DMS79 (cell line): ENCODE data around the gene RNMT.
"Not testable (repeated sequence)": the region's sequence is repeated elsewhere in the genome, so short reads cannot be mapped to it uniquely, and the experiment has no call there.

Experiments used
- DNase-seq: peaks from one replicate; lab custom pipeline; 2025; lab: John Stamatoyannopoulos, UW

Gene RNMT

GRCh38 chr18:13745696-13746095 lies 19.2 kb downstream of the RNMT start:
- DNase-seq = no peak

DNA sequence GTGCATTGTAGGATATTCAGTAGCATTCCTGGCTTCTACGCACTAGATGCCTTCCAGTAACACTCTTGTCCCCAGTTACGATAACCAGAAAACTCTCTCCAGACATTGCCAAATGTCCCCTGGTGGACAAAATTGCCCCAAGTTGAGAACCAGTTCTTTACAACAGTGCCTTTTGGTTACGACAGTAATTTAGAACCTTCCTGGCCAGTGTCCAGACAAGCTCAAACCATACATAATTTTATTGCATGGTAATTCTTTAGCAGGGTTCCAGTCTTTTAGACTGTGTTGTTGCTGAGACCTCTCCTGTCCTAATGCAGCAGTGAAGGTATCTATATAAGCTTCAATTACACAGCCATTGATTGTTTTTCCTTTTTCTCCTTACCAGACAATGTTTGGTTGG lies 20.2 kb downstream of the RNMT start:
- no peak for DNase-seq

GRCh38 chr18:13751599-13751998 lies 25.1 kb downstream of the RNMT start:
- DNase-seq = not testable (repeated sequence)

DNA sequence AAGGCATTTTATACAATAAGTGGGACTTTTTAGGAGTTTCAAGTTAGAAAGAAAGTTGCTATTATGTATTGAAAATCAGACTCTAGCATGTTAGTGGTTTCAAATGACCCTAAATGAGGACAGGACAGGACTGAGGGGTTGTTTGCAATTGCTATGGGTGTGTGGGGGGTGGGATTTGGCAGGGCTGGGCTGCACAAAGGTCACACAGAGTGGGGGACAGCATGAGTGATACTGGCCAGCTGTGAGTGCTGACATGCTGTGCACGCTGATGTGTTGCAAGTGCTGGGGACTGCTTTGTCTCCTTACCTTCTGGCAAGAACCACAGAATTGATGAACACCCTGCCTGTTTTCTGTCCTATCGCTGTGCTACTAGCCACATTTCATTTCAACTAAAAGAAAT lies 29.8 kb downstream of the RNMT start:
- DNase-seq = no peak

GRCh38 chr18:13756671-13757070 lies 30.2 kb downstream of the RNMT start:
- DNase-seq = no peak

DNA sequence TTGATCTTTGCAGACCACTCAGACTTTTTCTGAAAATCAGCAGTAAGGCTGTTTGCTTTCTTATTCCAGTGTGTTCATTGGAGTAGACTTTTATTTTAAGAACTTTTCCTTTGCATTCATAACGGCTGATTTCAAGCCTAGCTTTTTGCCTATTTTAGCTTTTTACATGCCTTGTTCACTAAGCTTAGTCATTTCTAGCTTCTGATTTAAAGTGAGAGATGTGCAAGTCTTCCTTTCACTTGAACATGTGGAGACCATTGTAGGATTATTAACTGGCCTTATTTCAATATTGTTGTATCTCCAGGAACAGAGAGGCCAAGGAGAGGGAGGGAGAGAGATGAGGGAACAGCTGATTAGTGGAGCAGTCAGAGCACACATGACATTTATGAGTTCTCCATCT lies 32.1 kb downstream of the RNMT start:
- no peak for DNase-seq

DNA sequence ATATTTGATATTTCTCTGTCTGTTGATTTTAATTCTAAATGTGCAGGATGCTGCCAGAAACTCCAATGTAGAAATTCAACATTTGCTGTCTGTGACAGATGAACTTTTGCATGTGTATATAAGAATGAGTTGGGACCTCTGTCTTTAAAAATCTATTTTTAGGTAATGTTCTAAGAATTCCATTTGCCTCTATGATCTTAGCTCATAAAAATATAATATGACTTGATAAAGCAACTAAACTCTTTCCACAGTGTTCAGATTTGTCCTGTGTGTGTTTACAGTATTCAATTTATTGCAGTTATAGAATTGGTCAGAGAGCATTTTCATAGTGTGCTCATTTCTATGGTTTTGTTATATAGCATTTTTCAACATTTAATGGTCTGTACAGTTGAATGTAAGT lies 33.6 kb downstream of the RNMT start:
- no peak for DNase-seq

DNA sequence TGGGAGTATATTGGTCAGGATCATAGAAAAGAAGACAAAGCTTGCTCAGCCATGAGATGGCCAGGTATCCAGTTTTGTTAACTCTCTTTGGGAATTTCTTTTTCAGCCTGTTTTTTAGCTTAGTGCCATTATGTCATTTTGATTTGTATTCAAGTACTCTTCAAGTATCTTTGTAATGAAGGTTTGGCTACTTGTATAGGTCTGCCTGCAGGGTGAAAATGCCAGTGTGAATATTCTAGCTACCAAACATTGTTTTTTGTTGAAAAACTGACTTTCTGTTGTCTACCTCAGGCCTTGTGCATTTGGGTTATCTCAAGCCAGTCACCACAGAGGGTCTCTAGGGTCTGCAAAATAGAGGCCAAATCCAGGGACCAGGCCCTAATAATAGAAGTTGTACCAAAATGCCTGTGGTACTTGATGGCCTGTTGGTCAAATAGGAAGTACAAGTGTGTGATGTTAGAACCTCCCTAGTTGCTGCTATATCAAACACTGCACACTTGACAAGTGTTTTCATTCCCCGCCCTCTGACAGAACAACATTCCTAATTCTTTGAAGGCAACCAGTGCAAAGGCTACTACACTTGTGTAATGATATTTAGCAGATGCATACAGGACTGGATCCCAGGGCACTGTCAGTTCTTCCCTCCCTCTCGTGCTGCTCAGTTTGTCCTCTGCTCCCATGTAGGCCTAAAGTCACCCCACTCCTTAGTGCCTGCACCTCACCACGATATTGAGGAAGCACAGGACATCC lies 36.4 kb downstream of the RNMT start:
- DNase-seq = no peak

GRCh38 chr18:13775058-13775457 lies 48.6 kb downstream of the RNMT start:
- DNase-seq = no peak

DNA sequence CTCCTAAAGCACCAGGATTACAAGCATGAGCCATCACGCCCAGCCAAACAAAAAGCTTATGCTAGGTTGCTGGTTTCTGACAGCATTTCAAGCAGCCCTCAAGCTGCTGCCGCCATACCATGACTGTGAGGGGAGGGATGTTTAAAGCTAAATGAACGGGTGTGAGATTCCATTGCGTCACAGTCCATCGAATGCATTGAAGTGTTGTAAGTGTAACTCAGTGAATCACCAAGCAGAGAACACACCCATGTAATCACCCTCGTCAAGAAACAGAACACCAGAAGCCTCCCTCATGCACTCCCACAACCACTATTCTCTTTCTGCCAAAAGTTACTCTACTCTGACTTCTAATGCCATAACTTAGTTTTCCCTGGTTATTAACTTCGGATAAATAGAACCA lies 64.7 kb downstream of the RNMT start:
- DNase-seq = no peak

GRCh38 chr18:13793819-13794218 lies 67.3 kb downstream of the RNMT start:
- no peak for DNase-seq

DNA sequence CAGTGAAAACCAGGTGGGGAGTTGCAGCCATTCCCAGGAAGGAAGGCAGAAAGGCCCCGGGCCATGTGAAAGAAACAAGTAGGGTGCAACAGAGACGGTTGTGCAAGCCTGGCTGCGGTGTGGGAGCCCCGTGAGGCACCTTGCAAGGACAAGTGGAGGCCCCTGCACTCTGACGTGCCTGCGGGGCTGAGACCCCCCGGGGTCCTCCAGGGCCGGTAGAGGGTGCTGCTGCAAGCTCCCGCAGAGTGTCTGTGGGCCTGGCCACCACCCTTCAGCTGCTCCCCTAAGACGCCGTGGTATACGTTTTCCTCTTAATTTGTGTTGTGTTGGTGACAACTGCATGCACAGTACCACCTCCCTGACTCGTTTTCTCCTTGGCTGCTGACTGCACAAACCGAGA lies 70.0 kb downstream of the RNMT start:
- DNase-seq = no peak

GRCh38 chr18:13797157-13797611 lies 70.7 kb downstream of the RNMT start:
- DNase-seq = no peak

DNA sequence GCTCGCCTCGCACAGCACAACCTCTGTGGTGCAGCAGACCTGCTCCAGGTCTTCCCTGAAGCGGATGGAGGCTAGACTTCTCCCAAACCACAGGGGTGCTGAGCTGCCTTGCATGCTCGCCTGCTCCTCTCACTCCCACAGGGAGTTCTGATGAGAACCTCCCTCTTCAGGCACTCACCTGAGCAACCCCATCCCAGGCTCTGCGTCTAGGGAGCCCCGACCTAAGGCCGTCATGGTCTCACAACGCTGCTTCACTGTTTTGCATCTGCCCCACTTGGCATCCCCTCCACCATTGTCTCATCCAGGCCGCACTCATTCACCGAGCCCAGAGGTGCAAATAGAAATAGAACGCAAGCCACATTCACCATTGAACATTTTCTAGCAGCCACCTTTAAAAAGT lies 72.9 kb downstream of the RNMT start:
- DNase-seq = no peak

GRCh38 chr18:13800505-13801259 lies 74.2 kb downstream of the RNMT start:
- peak; percentile 48 for DNase-seq

DNA sequence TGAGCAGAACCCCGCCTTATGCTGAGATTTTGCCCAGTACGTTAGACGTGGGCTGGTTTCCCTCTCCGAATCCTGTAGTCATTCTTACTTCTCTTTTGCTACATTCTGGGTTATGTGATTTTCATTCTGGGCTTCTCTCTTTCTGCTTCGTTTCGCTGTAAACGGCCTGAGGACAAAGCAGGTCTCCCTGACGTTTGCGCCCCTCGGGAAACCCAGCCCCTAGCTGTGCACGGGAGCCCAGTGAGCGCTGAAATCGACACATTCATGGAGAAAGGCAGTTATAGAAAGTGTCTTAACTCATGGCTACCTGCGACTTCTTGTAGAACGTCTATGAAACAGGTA lies 74.8 kb downstream of the RNMT start:
- no peak for DNase-seq

DNA sequence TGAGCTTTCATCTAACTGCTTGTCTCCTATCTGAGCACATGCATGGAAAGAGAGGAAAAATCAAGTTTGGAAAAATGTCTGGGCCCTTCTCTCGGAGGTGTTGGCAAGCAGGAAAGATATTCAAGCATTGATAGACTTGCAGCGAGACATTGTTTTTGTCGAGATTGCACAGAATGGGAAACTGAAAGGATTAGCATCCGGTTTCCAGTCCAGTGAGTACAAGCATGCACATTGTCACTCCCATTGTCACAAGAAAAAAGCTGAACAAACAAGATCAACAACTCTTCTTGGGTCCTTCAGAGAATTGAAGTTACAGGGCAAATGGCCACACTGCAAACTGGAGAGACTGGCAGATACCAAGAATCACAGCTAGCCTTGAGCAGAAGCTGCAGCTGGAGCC lies 77.8 kb downstream of the RNMT start:
- DNase-seq = peak; percentile 47

GRCh38 chr18:13808294-13809042 lies 82.0 kb downstream of the RNMT start:
- DNase-seq = no peak

DNA sequence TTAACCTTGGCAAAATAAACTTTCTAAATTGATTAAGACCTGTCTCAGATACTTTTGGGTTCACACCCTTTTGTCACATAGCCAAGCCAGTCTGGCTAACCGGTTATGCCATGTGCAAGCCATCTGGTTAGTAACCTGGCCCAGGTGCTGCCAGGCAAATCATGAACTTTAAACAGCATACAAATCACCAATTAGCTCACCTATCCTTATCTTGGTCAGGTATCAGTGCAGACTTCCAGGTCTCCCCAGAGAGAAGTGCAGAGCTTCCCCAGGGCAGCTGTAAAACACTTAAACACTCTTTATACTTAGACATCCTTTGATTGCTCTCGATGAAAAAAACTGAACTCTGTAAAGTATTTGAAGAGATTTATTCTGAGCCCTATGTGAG lies 82.6 kb downstream of the RNMT start:
- DNase-seq = no peak

GRCh38 chr18:13809531-13810255 lies 83.2 kb downstream of the RNMT start:
- no peak for DNase-seq

DNA sequence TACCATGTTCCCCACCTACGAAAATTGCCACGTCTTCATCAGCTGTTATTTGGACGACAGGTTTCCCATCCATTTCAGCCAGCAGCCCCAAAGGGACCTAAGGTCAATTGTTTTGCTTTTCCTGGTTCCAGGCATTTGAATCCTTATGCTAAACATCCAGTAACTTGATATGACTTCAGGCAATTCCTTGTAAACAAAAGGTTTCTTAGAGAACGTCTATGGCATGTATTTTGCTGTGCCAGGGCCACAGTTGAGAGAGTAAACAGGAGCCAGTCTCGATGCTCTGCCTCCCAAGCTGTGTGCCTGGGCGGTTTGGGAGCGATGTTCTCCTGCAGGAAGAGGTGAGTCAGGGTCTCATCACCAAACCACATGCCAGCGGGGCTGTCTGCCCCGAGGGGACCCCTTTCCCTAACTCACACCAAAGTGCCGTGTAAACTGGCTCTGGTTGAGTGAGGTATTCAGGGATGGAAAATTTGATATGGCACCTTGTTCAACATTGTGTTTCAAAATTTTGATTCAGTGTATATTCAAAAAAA lies 84.5 kb downstream of the RNMT start:
- no peak for DNase-seq

DNA sequence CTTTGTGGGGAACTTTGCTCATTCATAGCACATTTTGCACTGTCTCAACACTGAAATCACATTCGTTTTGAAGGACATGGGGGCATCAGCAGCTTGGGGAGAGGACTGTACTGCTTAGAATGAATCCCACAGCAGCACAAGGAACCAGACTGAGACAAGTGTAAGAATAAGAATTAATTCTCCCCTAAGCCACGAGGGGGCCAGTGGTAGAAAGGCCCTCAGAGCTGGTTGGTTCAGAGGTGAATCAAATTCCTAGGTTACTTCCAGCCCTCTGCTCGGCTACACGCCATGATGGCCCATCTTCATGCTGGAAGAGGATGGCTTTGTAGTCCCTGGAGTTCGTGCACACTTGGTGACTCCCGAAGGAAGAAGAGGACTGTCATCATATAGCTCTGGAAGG lies 85.5 kb downstream of the RNMT start:
- DNase-seq = no peak
